Fibroblast of skin of scalp (primary cell): Measurements from ENCODE around the gene DNER.

Experiments
- DNase-seq: peaks from one replicate; pipeline ENCODE4 v3.0.0-alpha.2; 2013

The DNER gene

GRCh38 chr2:229486673-229487072 lies 227.7 kb downstream of the DNER start:
- no peak for DNase-seq

DNA sequence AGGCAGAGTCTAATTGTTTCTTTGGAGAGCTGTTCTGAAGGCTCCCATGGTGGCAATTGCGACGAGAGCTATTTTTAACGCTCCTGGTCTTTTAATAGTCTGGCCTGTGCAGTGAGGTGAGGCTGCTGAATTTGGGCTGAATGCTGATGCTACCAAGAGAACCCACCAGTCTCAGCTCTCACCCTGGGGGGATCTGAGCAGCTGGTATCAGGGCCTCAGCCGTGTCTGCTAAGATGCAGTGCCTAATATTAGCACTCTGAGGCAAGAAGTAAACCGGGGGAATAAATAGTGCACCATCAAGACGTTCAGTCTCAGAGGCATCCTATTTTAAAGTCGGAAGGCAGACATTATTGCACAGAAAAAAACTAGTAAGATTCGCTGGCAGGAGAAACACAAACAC lies 228.5 kb downstream of the DNER start:
- no peak for DNase-seq

GRCh38 chr2:229477269-229477755 lies 237.0 kb downstream of the DNER start:
- DNase-seq, result no peak

GRCh38 chr2:229475778-229476177 lies 238.6 kb downstream of the DNER start:
- no peak for DNase-seq

GRCh38 chr2:229474125-229474524 lies 240.2 kb downstream of the DNER start:
- no peak for DNase-seq

DNA sequence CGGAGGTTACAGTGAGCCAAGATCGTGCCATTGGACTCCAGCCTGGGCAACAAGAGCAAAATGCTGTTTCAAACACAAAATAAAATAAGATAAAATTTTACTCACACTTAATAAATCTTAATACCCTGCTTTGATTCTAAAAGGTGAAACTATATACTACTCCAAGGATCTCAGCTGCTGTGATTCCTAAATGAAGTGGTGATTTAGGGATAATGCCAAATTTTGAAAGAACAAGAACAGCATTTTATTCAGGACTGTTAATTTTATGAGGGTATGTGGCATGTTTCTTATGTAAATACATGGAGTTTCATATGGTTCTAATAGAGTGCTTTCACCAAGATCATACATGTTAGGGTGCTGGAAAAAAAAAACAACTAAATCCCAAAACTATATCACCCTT lies 243.6 kb downstream of the DNER start:
- no peak for DNase-seq

GRCh38 chr2:229467783-229468182 lies 246.6 kb downstream of the DNER start:
- DNase-seq, result no peak

DNA sequence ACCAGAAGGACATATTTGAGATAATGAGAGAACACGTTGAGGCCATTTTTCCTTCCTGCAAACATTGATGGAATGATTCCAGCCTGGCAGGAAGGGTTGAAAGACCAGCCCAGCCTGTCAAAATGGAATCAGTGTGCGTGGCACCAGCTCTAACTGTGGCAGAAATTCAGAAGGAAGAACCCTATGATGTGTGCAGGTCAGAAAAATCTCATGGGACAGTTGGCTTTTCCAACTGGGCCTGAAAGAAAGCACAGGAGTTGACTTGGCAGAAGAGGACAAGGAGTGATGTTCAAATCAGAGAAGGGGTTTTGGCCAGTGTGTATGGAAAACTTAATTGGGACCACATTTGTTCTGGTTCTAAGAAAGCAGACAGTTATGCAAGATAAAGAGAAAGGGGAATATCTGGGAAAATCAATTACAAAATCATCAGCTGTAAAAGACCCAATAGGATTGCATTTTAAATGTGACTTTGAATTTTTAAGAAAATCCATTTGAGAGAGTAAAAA lies 250.5 kb downstream of the DNER start:
- DNase-seq, result no peak

DNA sequence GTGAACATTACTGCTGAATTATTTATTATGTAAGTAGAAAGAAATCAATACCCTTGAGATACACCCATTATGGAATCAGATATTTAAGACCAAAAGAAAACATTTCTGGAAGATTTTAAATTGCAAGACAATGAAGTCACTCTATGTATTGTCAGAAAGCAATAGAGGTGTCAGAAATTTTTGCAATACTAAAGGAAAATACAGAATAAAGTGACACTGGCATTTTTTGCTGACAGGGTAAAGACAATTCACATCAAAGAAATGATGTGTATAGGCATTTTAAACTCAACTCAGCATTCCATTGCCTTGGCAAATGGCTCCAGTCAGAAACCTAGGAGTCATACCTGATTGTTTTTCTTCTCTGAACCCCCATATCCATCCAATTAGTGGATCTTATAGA lies 252.2 kb downstream of the DNER start:
- no peak for DNase-seq

DNA sequence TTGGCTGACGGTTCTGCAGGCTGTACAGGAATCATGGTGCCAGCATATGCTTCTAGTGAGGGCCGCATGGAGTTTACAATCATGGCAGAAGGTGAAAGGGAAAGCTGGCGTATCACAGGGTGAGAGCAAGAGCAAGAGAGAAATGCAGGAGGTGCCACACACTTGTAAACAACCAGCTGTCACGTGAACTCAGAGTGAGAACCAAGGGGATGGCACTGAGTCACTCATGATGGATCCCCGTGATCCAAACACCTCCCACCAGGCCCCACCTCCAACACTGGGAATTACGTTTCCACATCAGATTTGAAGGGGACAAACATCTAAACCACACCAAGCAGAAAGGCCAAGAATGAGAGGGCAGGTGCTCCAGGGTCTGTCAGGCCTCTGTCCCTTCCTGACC lies 258.3 kb downstream of the DNER start:
- no peak for DNase-seq

DNA sequence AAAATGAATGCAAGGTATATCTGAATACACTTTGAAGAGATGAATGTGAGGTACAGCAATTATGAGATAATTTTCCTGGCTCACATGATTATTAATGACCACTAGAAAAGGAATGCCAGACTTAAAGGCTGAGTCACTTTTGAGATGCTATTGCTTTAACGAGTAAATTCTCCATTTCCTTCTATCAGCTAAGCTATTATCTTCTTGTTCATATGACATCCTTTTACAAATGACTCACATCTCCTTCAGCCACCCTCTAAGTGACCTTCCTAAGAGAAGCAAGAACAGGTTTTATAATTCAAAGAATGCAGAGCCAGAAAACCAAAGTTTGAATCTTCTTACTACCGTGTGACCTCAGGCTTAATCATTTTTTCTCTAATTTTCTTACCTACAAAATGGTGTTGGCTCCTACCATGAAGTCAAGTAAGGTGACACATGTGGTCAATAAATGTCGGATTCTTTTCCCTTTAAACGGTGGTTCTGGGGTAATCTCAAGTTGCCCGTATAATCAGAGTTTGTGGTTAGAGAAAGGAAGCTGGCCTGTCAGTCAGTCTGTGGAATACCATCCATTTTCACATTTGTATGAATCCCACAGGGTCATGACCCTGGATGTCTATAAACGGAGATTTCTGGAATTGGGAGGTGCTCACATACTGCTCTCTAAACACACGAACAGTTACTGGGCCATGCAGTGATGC lies 259.3 kb downstream of the DNER start:
- peak; percentile 54 for DNase-seq

GRCh38 chr2:229453230-229453629 lies 261.1 kb downstream of the DNER start:
- DNase-seq, result no peak

GRCh38 chr2:229451852-229452251 lies 262.5 kb downstream of the DNER start:
- DNase-seq, result no peak

DNA sequence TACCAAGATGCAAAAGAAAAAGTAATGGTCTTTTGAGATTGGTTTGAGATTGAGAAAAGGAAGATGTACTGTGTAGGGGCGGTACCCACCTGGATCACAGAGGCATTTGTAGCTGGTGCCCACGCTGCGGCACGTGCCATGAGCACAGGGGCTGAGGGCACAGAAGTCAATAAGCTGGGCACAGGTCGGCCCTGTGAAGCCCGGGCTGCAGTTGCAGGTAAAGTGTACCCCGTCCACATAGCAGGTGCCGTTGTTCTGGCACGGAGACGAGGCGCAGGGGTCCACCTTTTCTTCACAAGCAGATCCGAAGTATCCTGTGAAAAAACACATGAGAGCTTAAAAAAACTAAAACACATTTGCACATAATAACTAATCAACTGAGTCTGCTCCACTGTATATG lies 267.1 kb downstream of the DNER start:
- DNase-seq, result no peak

DNA sequence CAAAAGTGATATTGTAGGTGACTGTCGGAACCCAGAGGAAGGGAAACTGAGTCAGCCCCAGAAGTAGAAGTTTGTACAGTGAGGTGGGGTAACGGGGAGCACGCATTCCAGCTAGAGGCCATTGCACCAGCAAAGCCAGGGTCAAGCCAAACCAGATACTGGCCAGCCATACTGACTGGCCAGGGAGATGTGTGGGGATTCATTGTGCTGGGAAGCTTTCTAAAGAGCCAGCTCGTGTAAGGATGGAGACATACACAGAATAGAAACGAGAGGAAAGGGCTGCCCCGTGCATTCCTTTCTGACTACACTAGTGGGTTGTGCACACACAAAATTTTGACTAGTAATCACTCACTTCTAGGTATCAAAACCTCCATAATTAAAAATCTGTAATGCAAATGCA lies 268.0 kb downstream of the DNER start:
- no peak for DNase-seq

DNA sequence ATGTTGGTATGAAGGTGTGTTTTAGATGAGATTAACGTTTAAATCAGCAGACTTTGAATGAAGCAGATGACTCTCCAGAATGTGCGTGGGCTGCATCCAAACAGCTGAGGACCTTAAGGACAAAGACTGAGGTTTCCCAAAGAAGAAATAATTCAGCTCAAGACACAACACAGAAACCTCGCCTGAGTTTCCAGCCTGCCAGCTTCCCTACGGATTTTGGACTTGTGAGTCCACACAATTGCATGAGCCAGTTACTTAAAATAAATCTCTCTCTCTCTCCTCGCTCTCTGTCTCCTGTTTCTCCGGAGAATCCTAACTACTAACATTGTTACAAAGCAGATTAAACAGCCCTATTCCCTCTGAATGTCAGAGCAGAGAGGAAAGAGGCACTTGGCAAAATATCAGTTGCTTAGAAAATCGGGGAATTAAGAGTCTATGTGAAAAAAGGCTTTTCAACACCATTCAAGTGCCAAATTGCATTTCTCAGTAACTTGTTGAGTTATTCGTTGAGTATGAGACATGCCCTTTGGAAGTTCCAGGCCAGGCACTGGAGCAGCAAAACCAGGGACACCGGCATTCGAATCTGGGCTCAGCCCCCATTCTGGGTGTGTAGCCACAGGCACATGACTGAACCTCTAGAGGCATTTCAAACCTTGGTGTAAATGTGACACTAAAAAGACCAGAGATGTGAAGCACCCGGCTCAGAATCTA lies 268.7 kb downstream of the DNER start:
- DNase-seq, result peak; percentile 3

GRCh38 chr2:229445019-229445418 lies 269.3 kb downstream of the DNER start:
- peak; percentile 67 for DNase-seq

DNA sequence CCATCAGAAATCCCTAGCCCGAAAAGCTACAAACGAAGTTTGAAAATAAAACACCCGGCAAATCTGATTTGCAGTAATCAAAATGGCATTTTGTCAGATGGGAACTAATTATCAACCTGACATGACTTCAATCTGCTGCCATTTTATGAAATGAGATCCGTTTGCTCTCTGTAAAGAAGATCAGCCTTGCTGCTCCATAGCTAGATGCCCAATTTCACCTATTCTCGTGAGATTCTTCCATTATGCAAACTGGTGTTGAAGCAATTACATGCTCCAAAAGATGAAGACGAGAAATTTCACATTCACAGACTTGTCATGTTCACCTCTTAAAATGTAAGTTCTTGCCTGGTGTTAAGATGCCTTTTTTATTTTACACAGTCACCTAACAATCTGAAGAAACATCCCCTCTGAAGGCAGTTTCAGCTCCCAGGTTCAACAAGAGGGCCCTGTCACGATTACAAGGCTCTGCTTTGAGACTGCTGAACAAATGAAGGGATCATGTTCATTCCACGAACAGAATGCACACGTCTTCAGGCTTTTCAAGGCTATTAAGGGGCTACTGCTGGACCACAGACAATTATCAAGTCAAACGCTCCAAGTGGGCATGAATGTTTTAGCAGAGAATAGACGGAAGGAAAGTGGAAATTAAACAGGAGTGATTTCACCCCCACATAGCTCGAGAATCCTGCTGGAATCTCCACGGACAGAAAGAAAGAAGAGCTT lies 270.6 kb downstream of the DNER start:
- DNase-seq, result no peak

GRCh38 chr2:229443141-229443540 lies 271.2 kb downstream of the DNER start:
- DNase-seq, result no peak

GRCh38 chr2:229438430-229439159 lies 275.8 kb downstream of the DNER start:
- DNase-seq, result no peak

DNA sequence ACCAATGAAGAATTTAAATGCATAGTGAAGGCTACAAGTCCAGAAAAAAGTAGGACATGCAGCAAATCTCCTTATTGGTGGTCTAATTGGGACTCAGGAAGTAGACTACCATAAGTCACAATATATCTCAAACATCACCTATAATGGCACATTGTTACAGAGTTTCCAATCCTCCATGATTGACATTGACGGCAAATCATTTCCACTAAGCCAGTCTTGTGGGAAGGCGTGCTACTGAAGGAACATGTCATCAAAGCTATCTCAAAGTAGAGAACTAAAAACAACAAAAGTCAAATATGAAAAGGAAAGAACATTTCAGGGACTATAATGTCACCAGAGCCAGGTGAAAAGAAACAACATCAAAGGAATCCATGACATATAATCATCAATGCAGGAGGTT lies 276.9 kb downstream of the DNER start:
- DNase-seq, result no peak

- no peak for DNase-seq
Measured at GRCh38 chr2:229434187-229434586, 280.2 kb downstream of the DNER start.

- no peak for DNase-seq
Measured at GRCh38 chr2:229433351-229433750, 281.0 kb downstream of the DNER start.
